ENCODE measurements around the gene CYP19A1. TPM values are rescaled to one million over a fixed set of nuclear protein-coding genes. Genes with fewer than 3 reads are reported as not detected.

The CYP19A1 gene
- total RNA-seq, 1 experiment from 2014 or later = not detected

DNA sequence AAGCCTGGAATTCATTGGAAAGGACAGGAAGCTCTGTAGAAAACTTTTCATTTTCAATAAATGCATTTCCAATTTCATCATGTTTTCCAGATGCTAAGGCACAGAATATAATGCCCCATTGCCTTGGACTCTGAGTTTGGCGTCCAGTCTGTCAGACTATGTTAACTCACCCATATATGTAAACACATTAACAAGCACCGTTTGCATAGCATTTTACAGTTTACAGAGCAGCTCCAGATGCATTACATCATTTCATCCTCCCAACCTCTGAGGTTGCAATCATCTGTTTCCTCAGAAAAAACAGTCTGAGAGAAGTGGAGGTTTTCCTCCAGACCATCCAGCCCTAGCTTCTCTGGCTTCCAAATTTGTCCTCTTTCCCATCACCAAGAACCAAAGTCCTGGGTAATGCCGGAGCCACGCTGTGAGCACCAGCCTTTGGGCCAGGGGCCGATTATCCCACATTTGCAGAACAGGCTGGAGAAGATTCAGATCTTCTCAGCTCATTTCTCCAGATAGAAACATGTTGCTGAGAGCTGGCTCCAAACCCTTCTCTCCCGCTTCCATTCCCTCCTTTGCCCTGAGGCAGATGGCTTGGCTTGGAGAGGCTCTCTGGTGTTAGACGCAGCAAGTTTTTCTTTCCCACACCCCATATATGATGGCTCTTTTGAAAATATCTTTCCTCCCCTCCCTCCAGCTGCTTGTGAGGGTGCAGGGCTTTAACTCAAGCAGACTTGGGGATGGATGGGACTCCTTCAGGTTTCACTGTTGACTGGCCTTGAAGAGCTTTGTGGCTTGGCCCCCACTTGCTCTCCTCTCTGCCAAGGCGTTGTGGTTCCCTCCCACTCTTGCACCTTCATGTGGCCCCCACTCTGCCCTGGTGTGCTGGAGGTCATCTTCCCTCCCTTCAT, 26.0 kb downstream of the CYP19A1 start:
- CTCF ChIA-PET = no interaction called here
- Histone ChIP-seq H3K36me3 (ENCODE audit: control insufficient read depth, insufficient read depth, low read length) (no peaks in the 10 kb centered on the region), H3K9me3 (ENCODE audit: control insufficient read depth, insufficient read depth, low read depth, low read length) (no peaks in the 10 kb centered on the region), H3K4me1 (ENCODE audit: control insufficient read depth, insufficient read depth, low read length) (no peaks in the 10 kb centered on the region), H3K27me3 (ENCODE audit: control insufficient read depth, insufficient read depth, low read length) (no peaks in the 10 kb centered on the region; the same call in none of the 2 replicates), H3K27ac (ENCODE audit: low read length) (no peak overlapping the region), H3K4me3 (ENCODE audit: low read depth in 2 of 2, low read length in 2 of 2) (no peak overlapping the region)
- no TSS peak for BruUV-seq (replicated peaks)
- POLR2A ChIA-PET = no interaction called here
- no peak for ATAC-seq
- intact Hi-C loops (cut with micrococcal nuclease; ENCODE audit: unreplicated experiment) (no loop called here), in situ Hi-C loops (cut with HindIII; ENCODE audit: low pct_unique_long_range_greater_than_20kb, low sequenced_read_pairs) (no loop called here)
- TF ChIP-seq POLR2AphosphoS5 (IDR thresholded peaks at IDR 0.05; ENCODE audit: low read depth, low read length) = no peak
- TF ChIP-seq REST (IDR thresholded peaks at IDR 0.05; ENCODE audit: insufficient read depth in 1 of 2, low read depth in 2 of 2, low read length in 1 of 2) = no peak
- no peak for TF ChIP-seq TCF7L2 (IDR thresholded peaks at IDR 0.05; ENCODE audit: low read depth, low read length)
- TF ChIP-seq SIN3A (IDR thresholded peaks at IDR 0.05; ENCODE audit: borderline replicate concordance, insufficient read depth, low read depth, low read length) = no peak
- TF ChIP-seq, protein P1, sequence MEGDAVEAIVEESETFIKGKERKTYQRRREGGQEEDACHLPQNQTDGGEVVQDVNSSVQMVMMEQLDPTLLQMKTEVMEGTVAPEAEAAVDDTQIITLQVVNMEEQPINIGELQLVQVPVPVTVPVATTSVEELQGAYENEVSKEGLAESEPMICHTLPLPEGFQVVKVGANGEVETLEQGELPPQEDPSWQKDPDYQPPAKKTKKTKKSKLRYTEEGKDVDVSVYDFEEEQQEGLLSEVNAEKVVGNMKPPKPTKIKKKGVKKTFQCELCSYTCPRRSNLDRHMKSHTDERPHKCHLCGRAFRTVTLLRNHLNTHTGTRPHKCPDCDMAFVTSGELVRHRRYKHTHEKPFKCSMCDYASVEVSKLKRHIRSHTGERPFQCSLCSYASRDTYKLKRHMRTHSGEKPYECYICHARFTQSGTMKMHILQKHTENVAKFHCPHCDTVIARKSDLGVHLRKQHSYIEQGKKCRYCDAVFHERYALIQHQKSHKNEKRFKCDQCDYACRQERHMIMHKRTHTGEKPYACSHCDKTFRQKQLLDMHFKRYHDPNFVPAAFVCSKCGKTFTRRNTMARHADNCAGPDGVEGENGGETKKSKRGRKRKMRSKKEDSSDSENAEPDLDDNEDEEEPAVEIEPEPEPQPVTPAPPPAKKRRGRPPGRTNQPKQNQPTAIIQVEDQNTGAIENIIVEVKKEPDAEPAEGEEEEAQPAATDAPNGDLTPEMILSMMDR (IDR thresholded peaks at IDR 0.05) = no peak
- DNase-seq (ENCODE audit: low read depth, low spot score) = no peak

GRCh38 chr15:51311510-51311909, 26.9 kb downstream of the CYP19A1 start:
- H3K9me3 ChIP-seq (ENCODE audit: control insufficient read depth, insufficient read depth, low read depth, low read length) = no peaks in the 10 kb centered on the region
- POLR2A ChIA-PET = no interaction called here
- ATAC-seq (no peak), DNase-seq (ENCODE audit: low read depth, low spot score) (no peak)
- CTCF ChIA-PET = no interaction called here
- in situ Hi-C loops (cut with HindIII; ENCODE audit: low pct_unique_long_range_greater_than_20kb, low sequenced_read_pairs) (no loop called here), intact Hi-C loops (cut with micrococcal nuclease; ENCODE audit: unreplicated experiment) (no loop called here)
- H3K36me3 ChIP-seq (ENCODE audit: control insufficient read depth, insufficient read depth, low read length) = no peaks in the 10 kb centered on the region
- BruUV-seq (replicated peaks) = no TSS peak
- H3K27me3 ChIP-seq (ENCODE audit: control insufficient read depth, insufficient read depth, low read length) = peaks cover 7% of the 10 kb centered on the region
- H3K27ac ChIP-seq (ENCODE audit: low read length) = no peak overlapping the region
- TF ChIP-seq TCF7L2 (IDR thresholded peaks at IDR 0.05; ENCODE audit: low read depth, low read length) = no peak
- no peak for TF ChIP-seq REST (IDR thresholded peaks at IDR 0.05; ENCODE audit: insufficient read depth in 1 of 2, low read depth in 2 of 2, low read length in 1 of 2)
- TF ChIP-seq, protein P1 (IDR thresholded peaks at IDR 0.05) = no peak
- TF ChIP-seq POLR2AphosphoS5 (IDR thresholded peaks at IDR 0.05; ENCODE audit: low read depth, low read length) = no peak
- no peak for TF ChIP-seq SIN3A (IDR thresholded peaks at IDR 0.05; ENCODE audit: borderline replicate concordance, insufficient read depth, low read depth, low read length)
- no peaks in the 10 kb centered on the region for H3K4me1 ChIP-seq (ENCODE audit: control insufficient read depth, insufficient read depth, low read length)
- no peak overlapping the region for H3K4me3 ChIP-seq (ENCODE audit: low read depth in 2 of 2, low read length in 2 of 2)
